OCI-LY7 (cell line): ENCODE results near the gene HLCS. TPM values are rescaled to one million over a fixed set of nuclear protein-coding genes. Genes with fewer than 3 reads are reported as not detected.

Experiments used
- BruUV-seq: library from RNA; stranded (reverse); fragments of 400-500 nt; replicated peaks from 2 replicates; lab custom pipeline; 2021; lab: Mats Ljungman, UMichigan
- CTCF ChIA-PET: fragments of 300-600 bp; sonication (Branson Sonifier 250); formaldehyde crosslinking; loops from one replicate; lab custom pipeline; 2022; ENCODE audit warnings: antibody characterized with exemption; ENCODE audit not compliant: unreplicated experiment; lab: Charles Lee
- POLR2A ChIA-PET: fragments of 300-600 bp; sonication (Branson Sonifier 250); formaldehyde crosslinking; loops from one replicate; lab custom pipeline; 2022; ENCODE audit warnings: antibody characterized with exemption; lab: Charles Lee
- DNase-seq: peaks from one replicate; pipeline ENCODE4 v3.0.0-alpha.2; 2015; ENCODE audit warnings: low spot score
- H2AFZ ChIP-seq: fragments of 200-600 bp; sonication (generic), shearing (Covaris generic); 2 replicates; pipeline ENCODE4 v1.6.1; 2014; ENCODE audit warnings: mild to moderate bottlenecking, antibody characterized with exemption, low read length, moderate library complexity
- H3K27ac ChIP-seq: fragments of 200-600 bp; sonication (generic); 2 replicates; pipeline ENCODE4 v1.5.1; 2014; ENCODE audit warnings: mixed run types, low read depth, mild to moderate bottlenecking, moderate library complexity, low read length, inconsistent platforms; ENCODE audit not compliant: poor library complexity, severe bottlenecking
- H3K36me3 ChIP-seq: fragments of 200-600 bp; sonication (generic); 2 replicates; pipeline ENCODE4 v1.6.1; 2014; ENCODE audit warnings: mild to moderate bottlenecking, antibody characterized with exemption, low read length, moderate library complexity, mixed read lengths; ENCODE audit not compliant: insufficient read depth
- H3K4me1 ChIP-seq: fragments of 200-600 bp; sonication (generic); 2 replicates; pipeline ENCODE4 v1.5.1; 2014; ENCODE audit warnings: mild to moderate bottlenecking, low read length; ENCODE audit not compliant: insufficient read depth, poor library complexity, severe bottlenecking
- H3K4me2 ChIP-seq: fragments of 200-600 bp; sonication (generic); 2 replicates; pipeline ENCODE4 v1.6.1; 2014; ENCODE audit warnings: mild to moderate bottlenecking, low read length
- H3K4me3 ChIP-seq: fragments of 200-600 bp; sonication (generic); 2 replicates; pipeline ENCODE4 v1.5.1; 2014; ENCODE audit warnings: mild to moderate bottlenecking, low read depth, low read length; ENCODE audit not compliant: poor library complexity, severe bottlenecking
- H3K79me2 ChIP-seq: fragments of 200-600 bp; sonication (generic); 2 replicates; pipeline ENCODE4 v1.6.1; 2016; ENCODE audit warnings: low read depth, mild to moderate bottlenecking, low read length, moderate library complexity, mixed read lengths; ENCODE audit not compliant: insufficient read depth
- H3K9me2 ChIP-seq: fragments of 200-600 bp; sonication (generic); 2 replicates; pipeline ENCODE4 v1.6.1; 2016; ENCODE audit warnings: mild to moderate bottlenecking, low read length, mixed read lengths; ENCODE audit not compliant: insufficient read depth
- H3K9me3 ChIP-seq: fragments of 200-600 bp; sonication (generic); 2 replicates; pipeline ENCODE4 v1.6.1; 2014; ENCODE audit warnings: mild to moderate bottlenecking, mixed run types, low read length, mixed read lengths
- H4K20me1 ChIP-seq: fragments of 200-600 bp; sonication (generic); 2 replicates; pipeline ENCODE4 v1.6.1; 2014; ENCODE audit warnings: mild to moderate bottlenecking, antibody characterized with exemption, low read length, moderate library complexity, mixed read lengths; ENCODE audit not compliant: insufficient read depth
- CTCF ChIP-seq: fragments of 200-600 bp; sonication (generic); conservative IDR thresholded peaks from 2 replicates; pipeline ENCODE4 v1.5.1; 2014; ENCODE audit warnings: mild to moderate bottlenecking, antibody characterized with exemption, low read length, moderate library complexity, mixed read lengths
- EZH2phosphoT487 ChIP-seq: fragments of 200-600 bp; sonication (generic); IDR thresholded peaks from 2 replicates; pipeline ENCODE4 v1.6.1; 2018; ENCODE audit warnings: low read depth, borderline replicate concordance, mild to moderate bottlenecking, mixed run types, antibody characterized with exemption, low read length, moderate library complexity, mixed read lengths
- intact Hi-C: fragments of 100-400 bp; cut with micrococcal nuclease; formaldehyde crosslinking; loops from one replicate; pipeline ENCODE4 v1.10.0; 2022; ENCODE audit not compliant: unreplicated experiment
- total RNA-seq, 2 experiments: library from RNA; depleted of rRNA in 1 of 2; stranded (reverse); fragments of >200 nt in 1 of 2; shearing (Covaris generic) in 1 of 2; gene quantifications; 2 replicates each; pipeline ENCODE4 v1.2.3, GENCODE V29; 2014 to 2022

HLCS gene
- total RNA-seq, 2 experiments from 2014 or later, result 12.0 to 20.9 TPM

- Histone ChIP-seq H3K36me3 (no peaks in the 10 kb centered on the region), H3K4me3 (no peak overlapping the region), H3K4me2 (no peak overlapping the region), H3K9me3 (no peaks in the 10 kb centered on the region), H3K9me2 (no peaks in the 10 kb centered on the region), H2AFZ (no peak overlapping the region), H4K20me1 (no peaks in the 10 kb centered on the region), H3K79me2 (no peaks in the 10 kb centered on the region), H3K27ac (no peak overlapping the region), H3K4me1 (no peaks in the 10 kb centered on the region)
- no peak for DNase-seq
- TF ChIP-seq CTCF (no peak), EZH2phosphoT487 (no peak)
- CTCF ChIA-PET, result no interaction called here
- POLR2A ChIA-PET, result no interaction called here
- intact Hi-C loops, result no loop called here
- BruUV-seq, result no TSS peak
Observed at GRCh38 chr21:36735201-36735515, 231.3 kb downstream of the HLCS start.

DNA sequence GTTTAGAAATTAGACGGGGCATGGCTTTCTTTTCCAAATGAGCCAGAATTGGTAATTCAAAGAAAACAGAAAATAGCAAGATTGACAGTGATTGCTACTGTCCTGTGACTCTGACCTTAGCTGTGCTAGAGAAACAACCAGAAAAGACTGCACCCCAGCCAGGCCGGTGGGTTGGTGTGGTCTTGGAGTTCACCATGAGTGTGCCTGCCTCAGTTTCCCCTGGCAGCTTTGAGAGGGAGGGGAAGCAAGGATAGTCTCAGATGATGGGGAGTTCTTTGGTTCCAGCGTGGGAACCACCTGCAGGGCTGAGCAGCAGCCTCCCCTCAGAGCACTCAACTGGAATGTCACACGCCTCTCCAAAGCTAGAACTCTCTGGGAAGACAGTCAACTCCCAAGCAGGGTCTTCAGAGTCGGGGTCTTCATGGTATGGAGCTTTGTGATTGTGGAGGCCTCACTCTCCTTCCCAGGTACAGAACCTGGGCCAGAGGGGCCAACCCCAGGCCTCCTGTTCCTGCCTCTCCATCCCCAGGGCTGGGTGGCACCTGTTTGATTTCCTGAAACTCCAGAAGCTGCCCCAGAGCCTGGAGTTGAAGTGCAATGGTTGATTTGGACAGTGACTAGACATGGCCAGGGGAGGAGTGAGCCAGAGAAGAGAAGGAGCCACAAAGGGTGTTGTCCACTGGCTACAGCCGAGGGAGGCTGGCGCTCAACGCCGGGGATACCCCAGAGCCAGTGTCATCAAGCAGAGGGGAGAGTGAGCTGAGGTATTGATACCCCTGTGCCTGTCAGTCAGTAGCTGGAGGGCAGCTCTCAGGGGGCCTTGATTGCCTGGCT lies 231.9 kb downstream of the HLCS start:
- no peak overlapping the region for H3K27ac ChIP-seq
- H4K20me1 ChIP-seq, result no peaks in the 10 kb centered on the region
- no peak overlapping the region for H3K4me3 ChIP-seq
- H3K4me2 ChIP-seq, result no peak overlapping the region
- no peaks in the 10 kb centered on the region for H3K9me3 ChIP-seq
- POLR2A ChIA-PET, result no interaction called here
- no peaks in the 10 kb centered on the region for H3K36me3 ChIP-seq
- BruUV-seq, result no TSS peak
- DNase-seq, result no peak
- no peaks in the 10 kb centered on the region for H3K4me1 ChIP-seq
- CTCF ChIA-PET, result no interaction called here
- H3K9me2 ChIP-seq, result no peaks in the 10 kb centered on the region
- intact Hi-C loops, result no loop called here
- no peak overlapping the region for H2AFZ ChIP-seq
- TF ChIP-seq EZH2phosphoT487 (no peak), CTCF (no peak)
- no peaks in the 10 kb centered on the region for H3K79me2 ChIP-seq

GRCh38 chr21:36733857-36734256 lies 232.6 kb downstream of the HLCS start:
- POLR2A ChIA-PET, result no interaction called here
- H3K79me2 ChIP-seq, result no peaks in the 10 kb centered on the region
- no TSS peak for BruUV-seq

More at GRCh38 chr21:36733857-36734256, 232.6 kb downstream of the HLCS start:
- no peaks in the 10 kb centered on the region for H3K9me2 ChIP-seq
- no peaks in the 10 kb centered on the region for H4K20me1 ChIP-seq
- H3K4me3 ChIP-seq, result no peak overlapping the region
- H3K9me3 ChIP-seq, result no peaks in the 10 kb centered on the region
- no peak overlapping the region for H3K27ac ChIP-seq
- intact Hi-C loops, result no loop called here
- H2AFZ ChIP-seq, result no peak overlapping the region
- DNase-seq, result no peak
- H3K4me2 ChIP-seq, result no peak overlapping the region
- H3K4me1 ChIP-seq, result no peaks in the 10 kb centered on the region
- CTCF ChIA-PET, result no interaction called here
- TF ChIP-seq CTCF (no peak), EZH2phosphoT487 (no peak)
- H3K36me3 ChIP-seq, result no peaks in the 10 kb centered on the region
